ENCODE measurements around the gene SPATA6L. TPM values are rescaled to one million over a fixed set of nuclear protein-coding genes. Genes with fewer than 3 reads are reported as not detected.

SPATA6L gene
- total and polyA plus RNA-seq, 10 of the 15 experiments (the other 5 are each of a cell fraction or from before 2014, with no cell fraction given), result 0.37 to 1.6 (median 0.91) TPM

GRCh38 chr9:4588721-4589120 is 77.6 kb downstream of the SPATA6L start:
- H3K9me3 ChIP-seq (replicated peaks; ENCODE audit: control insufficient read depth, insufficient read depth, low read length), result no peaks in the 10 kb centered on the region
- DNase-seq (ENCODE audit: low read depth, low spot score), result no peak
- TF ChIP-seq ZBTB4 (CRISPR knock-in tag; IDR thresholded peaks at IDR 0.05), result no peak
- TF ChIP-seq CHD1 (IDR thresholded peaks at IDR 0.05; ENCODE audit: low read depth, low read length), result no peak
- TF ChIP-seq CBX3 (IDR thresholded peaks at IDR 0.05; ENCODE audit: borderline replicate concordance, low read depth), result no peak
- WGBS (ENCODE audit: insufficient coverage, insufficient replicate concordance, low lambda C conversion rate, missing lambda C conversion rate), result 45% methylated on average over 2 of the region's 2 CpGs
- no peak for FAIRE-seq
- ChIA-PET CTCF (interaction anchor here (0.6 to 2.4 kb wide), 3 partner anchors 8 to 15 kb away, joined by 3 to 18 read pairs (median 3); no protein-coding TSS in a partner anchor), POLR2A (no interaction called here), SMC1A (ENCODE audit: uncharacterized antibody, unreplicated experiment) (interaction anchor here (0.7 to 0.9 kb wide), 3 partner anchors 16 to 185 kb away, joined by 3 read pairs; no protein-coding TSS in a partner anchor), RAD21 (ENCODE audit: unreplicated experiment) (interaction anchor here (1.3 kb wide), 1 partner anchor 15 kb away, joined by 3 read pairs; no protein-coding TSS in a partner anchor)
- H4K20me1 ChIP-seq (ENCODE audit: control insufficient read depth, insufficient read depth), result no peaks in the 10 kb centered on the region
- no peak overlapping the region for H3K27ac ChIP-seq (ENCODE audit: control insufficient read depth, insufficient read depth)
- ATAC-seq, result no peak
- in situ Hi-C loops (cut with MboI) (no loop called here), intact Hi-C loops (cut with micrococcal nuclease; ENCODE audit: unreplicated experiment) (no loop called here)
- H3K79me2 ChIP-seq (ENCODE audit: control insufficient read depth, insufficient read depth, low read length), result no peaks in the 10 kb centered on the region
- H2AFZ ChIP-seq (ENCODE audit: control insufficient read depth, low read depth, low read length), result no peak overlapping the region
- no TSS peak for BruUV-seq (replicated peaks)
- H3K27me3 ChIP-seq (replicated peaks in 1 of 2; ENCODE audit: control insufficient read depth in 2 of 2, insufficient read depth in 2 of 2, low read length in 1 of 2), result no peaks in the 10 kb centered on the region
- H3K4me1 ChIP-seq (ENCODE audit: control insufficient read depth, insufficient read depth, low read length), result no peaks in the 10 kb centered on the region
- no peak overlapping the region for H3K9ac ChIP-seq (ENCODE audit: control insufficient read depth, insufficient read depth, low read length)
- no peak overlapping the region for H3K4me2 ChIP-seq (ENCODE audit: control insufficient read depth, insufficient read depth)
- H3K4me3 ChIP-seq, result no peak overlapping the region
- H3K36me3 ChIP-seq (ENCODE audit: control insufficient read depth in 2 of 2, insufficient read depth in 2 of 2, low read length in 1 of 2), result peaks cover 0 to 3% of the 10 kb centered on the region in 2 experiments

- Histone ChIP-seq H3K4me1 (ENCODE audit: control insufficient read depth, insufficient read depth, low read length) (no peaks in the 10 kb centered on the region), H3K27me3 (replicated peaks in 1 of 2; ENCODE audit: control insufficient read depth in 2 of 2, insufficient read depth in 2 of 2, low read length in 1 of 2) (no peaks in the 10 kb centered on the region), H3K27ac (ENCODE audit: control insufficient read depth, insufficient read depth) (no peak overlapping the region), H3K79me2 (ENCODE audit: control insufficient read depth, insufficient read depth, low read length) (no peaks in the 10 kb centered on the region), H3K9me3 (replicated peaks; ENCODE audit: control insufficient read depth, insufficient read depth, low read length) (no peaks in the 10 kb centered on the region), H3K4me2 (ENCODE audit: control insufficient read depth, insufficient read depth) (no peak overlapping the region), H4K20me1 (ENCODE audit: control insufficient read depth, insufficient read depth) (no peaks in the 10 kb centered on the region), H3K36me3 (ENCODE audit: control insufficient read depth in 2 of 2, insufficient read depth in 2 of 2, low read length in 1 of 2) (peaks cover 0 to 6% of the 10 kb centered on the region in 2 experiments), H3K9ac (ENCODE audit: control insufficient read depth, insufficient read depth, low read length) (no peak overlapping the region), H2AFZ (ENCODE audit: control insufficient read depth, low read depth, low read length) (no peak overlapping the region), H3K4me3 (no peak overlapping the region)
- ChIA-PET RAD21 (ENCODE audit: unreplicated experiment) (no interaction called here), SMC1A (ENCODE audit: uncharacterized antibody, unreplicated experiment) (no interaction called here), CTCF (interaction anchor here (0.8 kb wide), 1 partner anchor 15 kb away, joined by 3 read pairs; no protein-coding TSS in a partner anchor), POLR2A (no interaction called here)
- no TSS peak for BruUV-seq (replicated peaks)
- 89% methylated on average over 5 of the region's 5 CpGs for WGBS (ENCODE audit: insufficient coverage, insufficient replicate concordance, low lambda C conversion rate, missing lambda C conversion rate)
- FAIRE-seq (no peak), DNase-seq (ENCODE audit: low read depth, low spot score) (no peak), ATAC-seq (no peak)
- in situ Hi-C loops (cut with MboI), result no loop called here
- intact Hi-C loops (cut with micrococcal nuclease; ENCODE audit: unreplicated experiment), result no loop called here
- peak; percentile 49; the same call in 1 of the 2 replicates for TF ChIP-seq REST (IDR thresholded peaks at IDR 0.05; ENCODE audit: low read depth, low read length)
- no peak for TF ChIP-seq SUZ12 (IDR thresholded peaks at IDR 0.05; ENCODE audit: unreplicated experiment)
- TF ChIP-seq MEF2B (IDR thresholded peaks at IDR 0.05; ENCODE audit: partially characterized antibody, poor library complexity, severe bottlenecking), result no peak
- no peak for TF ChIP-seq SP1 (IDR thresholded peaks at IDR 0.05; ENCODE audit: low read depth, low read length)
These were observed 81.1 kb downstream of the SPATA6L start for GRCh38 chr9:4585135-4585534.

Data from GM12878 (cell line).